CD14-positive monocyte (primary cell): ENCODE data around the gene GRK3. TPM values are rescaled to one million over a fixed set of nuclear protein-coding genes. Genes with fewer than 3 reads are reported as not detected.

Experiments
- DNase-seq, 3 donors: peaks; one replicate each; pipeline ENCODE4 v3.0.0-alpha.2; 2011 to 2022
- H2AFZ ChIP-seq: 2 replicates; pipeline ENCODE4 v1.6.0; 2012; ENCODE audit warnings: mild to moderate bottlenecking, low read depth, low read length, inconsistent platforms; ENCODE audit not compliant: insufficient read depth, poor library complexity, severe bottlenecking
- H3K27ac ChIP-seq, 2 donors: 1 replicate in 1 of 2; 2 replicates in 1 of 2; pipeline ENCODE4 v1.5.1; 2012 to 2013; ENCODE audit warnings: low read length in 2 of 2, control low read depth in 1 of 2, inconsistent platforms in 1 of 2, low read depth in 1 of 2, mild to moderate bottlenecking in 1 of 2
- H3K27me3 ChIP-seq, 2 donors: one replicate each; pipeline versions ENCODE4 v1.6.0 to v1.6.1; 2011 to 2013; ENCODE audit warnings: low read length in 2 of 2; ENCODE audit not compliant: control insufficient read depth in 2 of 2, insufficient read depth in 2 of 2
- H3K36me3 ChIP-seq, 2 donors: replicated peaks in 1 of 2; 1 replicate in 1 of 2; 2 replicates in 1 of 2; pipeline versions ENCODE4 v1.5.1 to v1.6.1; 2012 to 2013; ENCODE audit warnings: low read length in 2 of 2, control low read depth in 1 of 2, inconsistent platforms in 1 of 2, mild to moderate bottlenecking in 1 of 2; ENCODE audit not compliant: insufficient read depth in 2 of 2, control insufficient read depth in 1 of 2
- H3K4me1 ChIP-seq, 2 donors: 1 replicate in 1 of 2; 2 replicates in 1 of 2; pipeline versions ENCODE4 v1.5.1 to v1.6.1; 2012 to 2013; ENCODE audit warnings: low read length in 2 of 2, control low read depth in 1 of 2, inconsistent platforms in 1 of 2, mild to moderate bottlenecking in 1 of 2, moderate library complexity in 1 of 2; ENCODE audit not compliant: insufficient read depth in 2 of 2, control insufficient read depth in 1 of 2
- H3K4me2 ChIP-seq: replicated peaks from 2 replicates; pipeline ENCODE3; 2012; ENCODE audit warnings: low read length, moderate library complexity, mild to moderate bottlenecking; ENCODE audit not compliant: poor library complexity, severe bottlenecking; ENCODE audit errors: extremely low read depth
- H3K4me3 ChIP-seq, 3 experiments: fragments of 200-600 bp in 1 of 3; sonication (generic) in 1 of 3; replicated peaks in 1 of 3; 1 replicate in 2 of 3; 2 replicates in 1 of 3; pipeline ENCODE4 v1.5.1; 2011 to 2013; ENCODE audit warnings: low read length in 3 of 3, mild to moderate bottlenecking in 3 of 3, control low read depth in 2 of 3, low read depth in 2 of 3, inconsistent platforms in 1 of 3, moderate library complexity in 1 of 3
- H3K79me2 ChIP-seq: 2 replicates; pipeline ENCODE4 v1.6.0; 2012; ENCODE audit warnings: mild to moderate bottlenecking, control low read depth, inconsistent platforms, low read length, moderate library complexity; ENCODE audit not compliant: insufficient read depth
- H3K9ac ChIP-seq: 2 replicates; pipeline ENCODE4 v1.6.0; 2017; ENCODE audit warnings: low read length, mild to moderate bottlenecking; ENCODE audit not compliant: insufficient read depth, poor library complexity, severe bottlenecking
- H3K9me3 ChIP-seq, 2 donors: replicated peaks in 1 of 2; 1 replicate in 1 of 2; 2 replicates in 1 of 2; pipeline versions ENCODE4 v1.5.1 to v1.6.1; 2012 to 2013; ENCODE audit warnings: low read length in 2 of 2, control low read depth in 1 of 2; ENCODE audit not compliant: control insufficient read depth in 1 of 2, insufficient read depth in 1 of 2
- H4K20me1 ChIP-seq: 2 replicates; pipeline ENCODE4 v1.6.0; 2012; ENCODE audit warnings: mild to moderate bottlenecking, low read length, control low read depth, moderate library complexity; ENCODE audit not compliant: insufficient read depth
- H3K27ac Mint-ChIP-seq, 7 donors: one replicate each; pipeline ENCODE4 v1.8.0; 2020; ENCODE audit warnings: mild to moderate bottlenecking in 7 of 7, mixed read lengths in 7 of 7, moderate library complexity in 6 of 7, inconsistent platforms in 2 of 7
- H3K27me3 Mint-ChIP-seq, 3 donors: one replicate each; pipeline ENCODE4 v1.8.0; 2021 to 2022; ENCODE audit warnings: low read depth in 3 of 3, mild to moderate bottlenecking in 3 of 3, mixed read lengths in 3 of 3, moderate library complexity in 3 of 3, inconsistent platforms in 1 of 3
- H3K36me3 Mint-ChIP-seq, 2 donors: one replicate each; pipeline ENCODE4 v1.8.0; 2020; ENCODE audit warnings: mixed read lengths in 2 of 2, inconsistent platforms in 1 of 2, mild to moderate bottlenecking in 1 of 2
- H3K4me1 Mint-ChIP-seq: one replicate; pipeline ENCODE4 v1.8.0; 2020; ENCODE audit warnings: mild to moderate bottlenecking, mixed read lengths
- H3K4me3 Mint-ChIP-seq, 2 donors: one replicate each; pipeline ENCODE4 v1.8.0; 2020; ENCODE audit warnings: mild to moderate bottlenecking in 2 of 2, mixed read lengths in 2 of 2, moderate library complexity in 1 of 2
- H3K9me3 Mint-ChIP-seq, 7 donors: one replicate each; pipeline ENCODE4 v1.8.0; 2020 to 2022; ENCODE audit warnings: mixed read lengths in 7 of 7, mild to moderate bottlenecking in 6 of 7, moderate library complexity in 6 of 7, inconsistent platforms in 2 of 7
- CTCF ChIP-seq: fragments of 200-600 bp; IDR thresholded peaks from one replicate; pipeline ENCODE4 v1.8.0; 2022; ENCODE audit warnings: antibody characterized with exemption, mild to moderate bottlenecking
- WGBS: methylation state at CpG from one replicate; pipeline ENCODE4 v1.1.5; 2013; ENCODE audit warnings: missing lambda C conversion rate; ENCODE audit not compliant: insufficient coverage; 5-methylcytosine and 5-hydroxymethylcytosine counted together
- intact Hi-C, 2 donors: fragments of 100-400 bp; cut with micrococcal nuclease; formaldehyde crosslinking; loops; one replicate each; pipeline versions ENCODE4 v1.15.0 to v1.15.1; 2023
- polyA plus RNA-seq, 3 donors: library from polyadenylated mRNA; depleted of rRNA in 1 of 3; unstranded in 2 of 3; stranded (reverse) in 1 of 3; fragments of 300-500 nt in 2 of 3; fragments of >200 nt in 1 of 3; fragmentation: Illumina TruSeq in 2 of 3; gene quantifications; 1 replicate in 2 of 3; 2 replicates in 1 of 3; pipeline ENCODE4 v1.2.3, GENCODE V29; 2012 to 2021

Gene GRK3
- polyA plus RNA-seq, 3 donors, result 8.3 to 33.3 (median 9.6) TPM

GRCh38 chr22:25741692-25742626 lies 177.5 kb downstream of the GRK3 start, which contains the start of gene MYO18B:
MYO18B (plus strand) TSS chr22:25742188; CDS start chr22:25761093, 18,905 bp downstream.
- Histone ChIP-seq H3K9me3 (no peaks in the 10 kb centered on the region), H3K4me3 (no peak within 1 kb of the TSS), H4K20me1 (no peaks in the 10 kb centered on the region), H3K4me1 (no peaks in the 10 kb centered on the region), H3K79me2 (no peaks in the 10 kb centered on the region), H3K27me3 (no peaks in the 10 kb centered on the region), H3K36me3 (no peaks in the 10 kb centered on the region), H3K4me2 (no peak within 1 kb of the TSS), H3K27ac (no peak within 1 kb of the TSS), H2AFZ (no peak within 1 kb of the TSS), H3K9ac (no peak within 1 kb of the TSS)
- Mint-ChIP-seq H3K4me1 (no peaks in the 10 kb centered on the region), H3K36me3 (no peaks in the 10 kb centered on the region), H3K27ac (no peak within 1 kb of the TSS), H3K4me3 (no peak within 1 kb of the TSS), H3K27me3 (peaks cover 2 to 7% (median 2%) of the 10 kb centered on the region in 3 donors), H3K9me3 (no peaks in the 10 kb centered on the region)
- DNase-seq, result no peak
- TF ChIP-seq CTCF, result no peak
- 83% methylated on average over 17 of the region's 36 CpGs for WGBS
- intact Hi-C loops, result loop anchor here in 1 of 2 donors (10.0 kb wide), 1 partner anchor 63 kb away; no protein-coding TSS in a partner anchor

GRCh38 chr22:25742918-25743708 lies 178.6 kb downstream of the GRK3 start:
- 93% methylated on average over 6 of the region's 6 CpGs for WGBS
- H3K79me2 ChIP-seq, result no peaks in the 10 kb centered on the region
- no peaks in the 10 kb centered on the region for H4K20me1 ChIP-seq
- no peak overlapping the region for H3K4me2 ChIP-seq
- H2AFZ ChIP-seq, result no peak overlapping the region
- no peak for TF ChIP-seq CTCF
- Mint-ChIP-seq H3K9me3 (no peaks in the 10 kb centered on the region), H3K4me1 (no peaks in the 10 kb centered on the region), H3K27ac (no peak overlapping the region), H3K4me3 (no peak overlapping the region), H3K27me3 (peaks cover 0 to 12% (median 5%) of the 10 kb centered on the region in 3 donors), H3K36me3 (no peaks in the 10 kb centered on the region)
- H3K9me3 ChIP-seq, result no peaks in the 10 kb centered on the region
- no peak overlapping the region for H3K9ac ChIP-seq
- intact Hi-C loops, result loop anchor here in 1 of 2 donors (10.0 kb wide), 1 partner anchor 62 kb away; no protein-coding TSS in a partner anchor
- DNase-seq, result no peak
- no peak overlapping the region for H3K4me3 ChIP-seq
- H3K36me3 ChIP-seq, result no peaks in the 10 kb centered on the region
- no peak overlapping the region for H3K27ac ChIP-seq
- H3K27me3 ChIP-seq, result no peaks in the 10 kb centered on the region
- H3K4me1 ChIP-seq, result no peaks in the 10 kb centered on the region
